ENCODE results near the gene C4BPA.

- TF ChIP-seq YY1 (IDR thresholded peaks at IDR 0.05; ENCODE audit: insufficient read depth, insufficient read length) = no peak
- TF ChIP-seq ZNF274 (IDR thresholded peaks at IDR 0.05; ENCODE audit: low read depth, low read length) = no peak
- no peak for TF ChIP-seq SUZ12 (IDR thresholded peaks at IDR 0.05; ENCODE audit: extremely low read depth, insufficient read depth, insufficient read length)
Measured at GRCh38 chr1:207077470-207078377, 26.3 kb upstream of the C4BPA start.
